ENCODE results near the gene TOR2A. TPM values are rescaled to one million over a fixed set of nuclear protein-coding genes. Genes with fewer than 3 reads are reported as not detected.
"Not testable (repeated sequence)": the region's sequence is repeated elsewhere in the genome, so short reads cannot be mapped to it uniquely, and the experiment has no call there.

Gene TOR2A
- 2.3 TPM for total RNA-seq
- long read RNA-seq, partial matches to known transcripts, result 0 of 1 reads
- long read RNA-seq, other reads (novel, unspliced or antisense), result 0 of 1 reads

GRCh38 chr9:127734747-127735529 lies at the start of gene TOR2A:
Gene TOR2A, minus strand, starts transcription at chr9:127735294. Its CDS starts 24 bp downstream, at chr9:127735270.
- intact Hi-C loops (cut with micrococcal nuclease), result loop anchor here (5.0 kb wide), 2 partner anchors 47 to 143 kb away; no protein-coding TSS in a partner anchor
- peak; percentile 89 for TF ChIP-seq CTCF (IDR thresholded peaks at IDR 0.05; ENCODE audit: borderline replicate concordance)
- peak; percentile 98 for DNase-seq
- H3K27me3 ChIP-seq (ENCODE audit: low read depth), result no peaks in the 10 kb centered on the region
- H3K4me3 ChIP-seq, result peak within 1 kb of the TSS; percentile 94
- H3K36me3 ChIP-seq, result peaks cover 42% of the 10 kb centered on the region
- peak within 1 kb of the TSS; percentile 98 for H3K27ac ChIP-seq (replicated peaks)
- H3K4me1 ChIP-seq, result peaks cover 32% of the 10 kb centered on the region
- H3K9me3 ChIP-seq (replicated peaks), result no peaks in the 10 kb centered on the region

GRCh38 chr9:127783111-127784008 lies 48.3 kb upstream of the TOR2A start:
- H3K27me3 ChIP-seq (ENCODE audit: low read depth), result no peaks in the 10 kb centered on the region
- H3K4me3 ChIP-seq, result no peak overlapping the region
- H3K9me3 ChIP-seq (replicated peaks), result no peaks in the 10 kb centered on the region
- intact Hi-C loops (cut with micrococcal nuclease), result loop anchor here (5.0 kb wide), 1 partner anchor 46 kb away; the partner anchor contains the start of gene TOR2A
- H3K4me1 ChIP-seq, result peaks cover 68% of the 10 kb centered on the region
- no peak for TF ChIP-seq CTCF (IDR thresholded peaks at IDR 0.05; ENCODE audit: borderline replicate concordance)
- peaks cover 15% of the 10 kb centered on the region for H3K36me3 ChIP-seq
- H3K27ac ChIP-seq (replicated peaks), result peak overlapping the region; percentile 98
- peak; percentile 51 for DNase-seq

- Histone ChIP-seq H3K27me3 (ENCODE audit: low read depth) (no peaks in the 10 kb centered on the region), H3K27ac (replicated peaks) (no peak overlapping the region), H3K4me1 (peaks cover 64% of the 10 kb centered on the region), H3K9me3 (replicated peaks) (no peaks in the 10 kb centered on the region), H3K4me3 (no peak overlapping the region), H3K36me3 (no peaks in the 10 kb centered on the region)
- no peak for TF ChIP-seq CTCF (IDR thresholded peaks at IDR 0.05; ENCODE audit: borderline replicate concordance)
- intact Hi-C loops (cut with micrococcal nuclease), result loop anchor here (5.0 kb wide), 1 partner anchor 45 kb away; the partner anchor contains the start of gene TOR2A
- DNase-seq, result no peak
Measured at GRCh38 chr9:127781806-127782205, 46.7 kb upstream of the TOR2A start.

- DNase-seq, result not testable (repeated sequence)
- intact Hi-C loops (cut with micrococcal nuclease), result loop anchor here (5.0 kb wide), 1 partner anchor 44 kb away; the partner anchor contains the start of gene TOR2A
Measured at GRCh38 chr9:127780909-127781308, 45.8 kb upstream of the TOR2A start.

GRCh38 chr9:127780126-127780885 lies 45.2 kb upstream of the TOR2A start:
- no peak for TF ChIP-seq CTCF (IDR thresholded peaks at IDR 0.05; ENCODE audit: borderline replicate concordance)
- intact Hi-C loops (cut with micrococcal nuclease), result loop anchor here (5.0 kb wide), 1 partner anchor 43 kb away; the partner anchor contains the start of gene TOR2A
- Histone ChIP-seq H3K27ac (replicated peaks) (peak overlapping the region; percentile 21), H3K27me3 (ENCODE audit: low read depth) (no peaks in the 10 kb centered on the region), H3K4me1 (peaks cover 59% of the 10 kb centered on the region), H3K4me3 (no peak overlapping the region), H3K36me3 (no peaks in the 10 kb centered on the region), H3K9me3 (replicated peaks) (no peaks in the 10 kb centered on the region)
- DNase-seq, result no peak

More at GRCh38 chr9:127780909-127781308, 45.8 kb upstream of the TOR2A start:
- Histone ChIP-seq H3K27ac (replicated peaks) (peak overlapping the region; percentile 21), H3K4me1 (peaks cover 59% of the 10 kb centered on the region)
- not testable (repeated sequence) for H3K4me3 ChIP-seq; H3K9me3 ChIP-seq (replicated peaks); H3K27me3 ChIP-seq (ENCODE audit: low read depth); H3K36me3 ChIP-seq

Measured in left ventricle myocardium inferior (tissue), 1 donor.